HG02981 (cell line): ENCODE data around the gene AGRP.

Experiments used
- ATAC-seq: cut with Tn5 transposase; IDR thresholded peaks from one replicate; pipeline ENCODE4 v1.9.1; 2021; ENCODE audit warnings: mild to moderate bottlenecking, moderate library complexity; ENCODE audit not compliant: unreplicated experiment

AGRP gene

GRCh38 chr16:67463691-67464090 is 19.7 kb downstream of the AGRP start:
- ATAC-seq: no peak

GRCh38 chr16:67463059-67463458 is 20.3 kb downstream of the AGRP start:
- ATAC-seq: no peak

- no peak for ATAC-seq
Measured at GRCh38 chr16:67462279-67462655, 21.1 kb downstream of the AGRP start.

- no peak for ATAC-seq
Measured at GRCh38 chr16:67461600-67462278, 21.6 kb downstream of the AGRP start.

GRCh38 chr16:67460961-67461360 is 22.4 kb downstream of the AGRP start:
- ATAC-seq: no peak

GRCh38 chr16:67460168-67460567 is 23.2 kb downstream of the AGRP start:
- ATAC-seq: no peak

- no peak for ATAC-seq
Measured at GRCh38 chr16:67459861-67460150, 23.5 kb downstream of the AGRP start.

GRCh38 chr16:67459066-67459860 is 24.1 kb downstream of the AGRP start:
- ATAC-seq: no peak

GRCh38 chr16:67458121-67458641 is 25.2 kb downstream of the AGRP start:
- ATAC-seq: no peak

- no peak for ATAC-seq
Measured at GRCh38 chr16:67457611-67458010, 25.7 kb downstream of the AGRP start.

GRCh38 chr16:67456391-67457081 is 26.8 kb downstream of the AGRP start:
- no peak for ATAC-seq

- ATAC-seq: no peak
Measured at GRCh38 chr16:67454852-67455251, 28.5 kb downstream of the AGRP start.

- ATAC-seq: no peak
Measured at GRCh38 chr16:67454104-67454503, 29.2 kb downstream of the AGRP start.

GRCh38 chr16:67451704-67452435 is 31.5 kb downstream of the AGRP start:
- ATAC-seq: no peak

GRCh38 chr16:67451061-67451703 is 32.2 kb downstream of the AGRP start:
- ATAC-seq: no peak

- no peak for ATAC-seq
Measured at GRCh38 chr16:67449739-67450138, 33.6 kb downstream of the AGRP start.

GRCh38 chr16:67449336-67449735 is 34.0 kb downstream of the AGRP start:
- no peak for ATAC-seq

- no peak for ATAC-seq
Measured at GRCh38 chr16:67448580-67448979, 34.8 kb downstream of the AGRP start.

GRCh38 chr16:67447508-67448076 is 35.8 kb downstream of the AGRP start:
- ATAC-seq: no peak

GRCh38 chr16:67446968-67447507 is 36.3 kb downstream of the AGRP start:
- no peak for ATAC-seq
